SU-DHL-6 (cell line): ENCODE data around the gene UBE2J2.

ENCODE experiments used
- H2AFZ ChIP-seq: fragments of 200-600 bp; sonication (generic); 2 replicates; pipeline ENCODE4 v1.6.1; 2014; ENCODE audit warnings: low read depth, mild to moderate bottlenecking, moderate library complexity, mixed read lengths, antibody characterized with exemption, low read length; ENCODE audit not compliant: severe bottlenecking
- H3F3A ChIP-seq: fragments of 200-600 bp; shearing (Covaris generic); 2 replicates; pipeline ENCODE4 v1.6.0; 2016; ENCODE audit warnings: antibody characterized with exemption, mild to moderate bottlenecking; ENCODE audit not compliant: insufficient read depth
- H3K27ac ChIP-seq: fragments of 200-600 bp; sonication (generic); 2 replicates; pipeline ENCODE4 v1.5.1; 2016; ENCODE audit warnings: low read depth, mild to moderate bottlenecking, low read length, moderate library complexity, mixed read lengths
- H3K27me3 ChIP-seq: fragments of 200-600 bp; sonication (generic), shearing (Covaris generic); 2 replicates; pipeline ENCODE4 v1.6.0; 2014; ENCODE audit warnings: mild to moderate bottlenecking, low read length
- H3K36me3 ChIP-seq: fragments of 200-600 bp; sonication (generic); 2 replicates; pipeline ENCODE4 v1.6.1; 2014; ENCODE audit warnings: mild to moderate bottlenecking, low read length, mixed read lengths
- H3K4me2 ChIP-seq: fragments of 300-600, 200-600 bp; shearing (Covaris generic), sonication (generic); 2 replicates; pipeline ENCODE4 v1.6.0; 2014; ENCODE audit warnings: low read length, low read depth, mild to moderate bottlenecking; ENCODE audit not compliant: poor library complexity, severe bottlenecking
- H3K4me3 ChIP-seq: fragments of 200-600 bp; sonication (generic); 2 replicates; pipeline ENCODE4 v1.5.1; 2014; ENCODE audit warnings: antibody characterized with exemption, low read length, mild to moderate bottlenecking, mixed read lengths; ENCODE audit not compliant: insufficient read depth, poor library complexity, severe bottlenecking
- H3K79me2 ChIP-seq: fragments of 200-600 bp; sonication (generic); 2 replicates; pipeline ENCODE4 v1.6.1; 2014; ENCODE audit warnings: mild to moderate bottlenecking, low read length, moderate library complexity; ENCODE audit not compliant: insufficient read depth
- H3K9ac ChIP-seq: fragments of 200-600 bp; sonication (generic); 2 replicates; pipeline ENCODE4 v1.7.0; 2014; ENCODE audit warnings: mild to moderate bottlenecking, low read length
- H3K9me2 ChIP-seq: fragments of 200-600 bp; sonication (generic); replicated peaks from 2 replicates; pipeline ENCODE4 v1.6.1; 2014; ENCODE audit warnings: low read length; ENCODE audit not compliant: insufficient read depth
- H3K9me3 ChIP-seq: fragments of 200-600 bp; sonication (generic); 2 replicates; pipeline ENCODE4 v1.6.1; 2014; ENCODE audit warnings: low read length, mixed read lengths; ENCODE audit not compliant: insufficient read depth
- H4K20me1 ChIP-seq: fragments of 200-600 bp; sonication (generic); 2 replicates; pipeline ENCODE4 v1.6.1; 2014; ENCODE audit warnings: low read depth, mild to moderate bottlenecking, antibody characterized with exemption, low read length, moderate library complexity, mixed read lengths
- CTCF ChIP-seq: fragments of 200-600 bp; sonication (generic); IDR thresholded peaks from one replicate; pipeline ENCODE4 v1.5.1; 2017; ENCODE audit warnings: antibody characterized with exemption, mild to moderate bottlenecking, low read length, moderate library complexity; ENCODE audit not compliant: insufficient read depth, poor library complexity, severe bottlenecking
- EZH2phosphoT487 ChIP-seq: fragments of 200-600 bp; sonication (generic), shearing (Covaris generic); conservative IDR thresholded peaks from 2 replicates; pipeline ENCODE4 v1.6.1; 2018; ENCODE audit warnings: mild to moderate bottlenecking, antibody characterized with exemption, low read length, moderate library complexity, mixed read lengths

Gene UBE2J2

GRCh38 chr1:1270813-1271212 is 2.8 kb downstream of the UBE2J2 start:
- H3F3A ChIP-seq: no peaks in the 10 kb centered on the region
- no peak overlapping the region for H3K4me2 ChIP-seq
- no peak for TF ChIP-seq EZH2phosphoT487
- TF ChIP-seq CTCF: no peak
- no peaks in the 10 kb centered on the region for H3K9me3 ChIP-seq
- peaks cover 44% of the 10 kb centered on the region for H3K79me2 ChIP-seq
- H3K36me3 ChIP-seq: no peaks in the 10 kb centered on the region
- H3K9me2 ChIP-seq: no peaks in the 10 kb centered on the region
- no peak overlapping the region for H3K9ac ChIP-seq
- no peak overlapping the region for H2AFZ ChIP-seq
- no peak overlapping the region for H3K4me3 ChIP-seq
- no peak overlapping the region for H3K27ac ChIP-seq
- H3K27me3 ChIP-seq: no peaks in the 10 kb centered on the region
- peaks cover 4% of the 10 kb centered on the region; the same call in 1 of the 2 replicates for H4K20me1 ChIP-seq

- Histone ChIP-seq H3K9me2 (no peaks in the 10 kb centered on the region), H3K9ac (no peak overlapping the region), H3K4me3 (no peak overlapping the region), H3F3A (no peaks in the 10 kb centered on the region), H2AFZ (no peak overlapping the region), H3K9me3 (no peaks in the 10 kb centered on the region), H3K4me2 (no peak overlapping the region), H3K36me3 (no peaks in the 10 kb centered on the region), H4K20me1 (peaks cover 4% of the 10 kb centered on the region; the same call in 1 of the 2 replicates), H3K27me3 (no peaks in the 10 kb centered on the region), H3K27ac (no peak overlapping the region), H3K79me2 (peaks cover 44% of the 10 kb centered on the region)
- TF ChIP-seq CTCF (no peak), EZH2phosphoT487 (no peak)
Observed at GRCh38 chr1:1268284-1268682, 5.4 kb downstream of the UBE2J2 start.

- H4K20me1 ChIP-seq: peaks cover 4% of the 10 kb centered on the region; the same call in 1 of the 2 replicates
- no peak overlapping the region for H3K27ac ChIP-seq
- H3K9me2 ChIP-seq: no peaks in the 10 kb centered on the region
- no peak overlapping the region for H3K4me2 ChIP-seq
- no peaks in the 10 kb centered on the region for H3K27me3 ChIP-seq
- no peak overlapping the region for H2AFZ ChIP-seq
- no peaks in the 10 kb centered on the region for H3K9me3 ChIP-seq
- no peaks in the 10 kb centered on the region for H3K36me3 ChIP-seq
- no peaks in the 10 kb centered on the region for H3F3A ChIP-seq
- peaks cover 38% of the 10 kb centered on the region for H3K79me2 ChIP-seq
- no peak overlapping the region for H3K9ac ChIP-seq
- no peak overlapping the region for H3K4me3 ChIP-seq
- TF ChIP-seq CTCF: no peak
- no peak for TF ChIP-seq EZH2phosphoT487
Observed at GRCh38 chr1:1267488-1268283, 6.0 kb downstream of the UBE2J2 start.
